AG04450 (cell line): Measurements from ENCODE around the gene C1orf21. TPM values are rescaled to one million over a fixed set of nuclear protein-coding genes. Genes with fewer than 3 reads are reported as not detected.

Experiments
- CTCF ChIA-PET: fragments of 300-600, 350-600 bp; formaldehyde crosslinking; extraction: SDS; loops from one replicate; lab custom pipeline; 2022; ENCODE audit warnings: antibody characterized with exemption, inconsistent platforms; lab: Charles Lee
- POLR2A ChIA-PET: fragments of 350-600 bp; formaldehyde crosslinking; extraction: SDS; loops from one replicate; lab custom pipeline; 2021; ENCODE audit warnings: antibody characterized with exemption, inconsistent platforms; lab: Yijun Ruan, JAX
- DNase-seq: peaks from one replicate; pipeline ENCODE4 v3.0.0-alpha.2; 2011; ENCODE audit warnings: low read depth, low spot score
- H3K27ac ChIP-seq: one replicate; pipeline ENCODE4 v1.5.1; 2012; ENCODE audit warnings: low read depth, low read length, control low read depth
- H3K27me3 ChIP-seq: one replicate; pipeline ENCODE4 v1.6.0; 2012; ENCODE audit warnings: low read length; ENCODE audit not compliant: control insufficient read depth, insufficient read depth
- H3K4me3 ChIP-seq: 2 replicates; pipeline ENCODE4 v1.5.1; 2011; ENCODE audit warnings: mild to moderate bottlenecking, low read depth, low read length, control low read depth
- H3K9me3 ChIP-seq: 2 replicates; pipeline ENCODE4 v1.5.1; 2012; ENCODE audit warnings: low read length; ENCODE audit not compliant: control insufficient read depth, insufficient read depth
- CTCF ChIP-seq: IDR thresholded peaks from 2 replicates; pipeline ENCODE4 v1.5.1; 2011; ENCODE audit warnings: low read depth, low read length, control low read depth, inconsistent platforms
- polyA plus RNA-seq: library from polyadenylated mRNA; depleted of rRNA; stranded (reverse); fragments of >200 nt; gene quantifications from 2 replicates; pipeline ENCODE4 v1.2.3, GENCODE V29; 2011

The C1orf21 gene
- polyA plus RNA-seq, 1 experiment: 29.5 TPM

GRCh38 chr1:184532199-184532598 lies 145.4 kb downstream of the C1orf21 start:
- H3K27ac ChIP-seq: no peak overlapping the region
- H3K9me3 ChIP-seq: no peaks in the 10 kb centered on the region
- ChIA-PET CTCF (interaction anchor here (0.9 kb wide), 1 partner anchor 160 kb away, joined by 3 read pairs; no protein-coding TSS in a partner anchor), POLR2A (no interaction called here)
- DNase-seq: no peak
- no peak for TF ChIP-seq CTCF
- H3K4me3 ChIP-seq: no peak overlapping the region
- no peaks in the 10 kb centered on the region for H3K27me3 ChIP-seq

GRCh38 chr1:184533049-184533448 lies 146.2 kb downstream of the C1orf21 start:
- H3K27me3 ChIP-seq: no peaks in the 10 kb centered on the region
- no peak for TF ChIP-seq CTCF
- no peak overlapping the region for H3K27ac ChIP-seq
- H3K9me3 ChIP-seq: no peaks in the 10 kb centered on the region
- no peak overlapping the region for H3K4me3 ChIP-seq
- CTCF ChIA-PET: interaction anchor here (0.6 kb wide), 1 partner anchor 468 kb away, joined by 3 read pairs; no protein-coding TSS in a partner anchor
- DNase-seq: no peak
- POLR2A ChIA-PET: no interaction called here

- H3K4me3 ChIP-seq: no peak overlapping the region
- POLR2A ChIA-PET: no interaction called here
- H3K27ac ChIP-seq: no peak overlapping the region
- no peak for DNase-seq
- no peak for TF ChIP-seq CTCF
- CTCF ChIA-PET: interaction anchor here (0.5 kb wide), 1 partner anchor 157 kb away, joined by 5 read pairs; no protein-coding TSS in a partner anchor
- no peaks in the 10 kb centered on the region for H3K9me3 ChIP-seq
- no peaks in the 10 kb centered on the region for H3K27me3 ChIP-seq
Observed at GRCh38 chr1:184533915-184534314, 147.1 kb downstream of the C1orf21 start.

- H3K9me3 ChIP-seq: no peaks in the 10 kb centered on the region
- CTCF ChIA-PET: interaction anchor here (0.9 kb wide), 1 partner anchor 129 kb away, joined by 5 read pairs; no protein-coding TSS in a partner anchor
- H3K27ac ChIP-seq: no peak overlapping the region
- DNase-seq: no peak
- POLR2A ChIA-PET: no interaction called here
- no peaks in the 10 kb centered on the region for H3K27me3 ChIP-seq
- TF ChIP-seq CTCF: no peak
- H3K4me3 ChIP-seq: no peak overlapping the region
Observed at GRCh38 chr1:184534690-184535089, 147.9 kb downstream of the C1orf21 start.

GRCh38 chr1:184535191-184535970 lies 148.6 kb downstream of the C1orf21 start:
- no peak overlapping the region for H3K27ac ChIP-seq
- POLR2A ChIA-PET: no interaction called here

More at GRCh38 chr1:184535191-184535970, 148.6 kb downstream of the C1orf21 start:
- CTCF ChIA-PET: interaction anchor here (0.9 kb wide), 1 partner anchor 128 kb away, joined by 5 read pairs; no protein-coding TSS in a partner anchor
- no peaks in the 10 kb centered on the region for H3K27me3 ChIP-seq
- TF ChIP-seq CTCF: no peak
- no peak overlapping the region for H3K4me3 ChIP-seq
- no peaks in the 10 kb centered on the region for H3K9me3 ChIP-seq
- DNase-seq: no peak
